H9 (cell line): Measurements from ENCODE around the gene MTMR6. TPM values are rescaled to one million over a fixed set of nuclear protein-coding genes. Genes with fewer than 3 reads are reported as not detected.

Experiments
- DNase-seq: peaks from one replicate; pipeline ENCODE4 v3.0.0-alpha.2; 2017
- H2AFZ ChIP-seq: one replicate; pipeline ENCODE4 v1.6.1; 2013; ENCODE audit warnings: mild to moderate bottlenecking, low read length, control low read depth, moderate library complexity
- H2AK5ac ChIP-seq: 2 replicates; pipeline ENCODE4 v1.6.1; 2013; ENCODE audit warnings: low read length, control low read depth, mixed read lengths; ENCODE audit not compliant: insufficient read length
- H2BK120ac ChIP-seq: one replicate; pipeline ENCODE4 v1.6.1; 2013; ENCODE audit warnings: low read depth, mild to moderate bottlenecking, low read length, control low read depth, inconsistent platforms; ENCODE audit not compliant: poor library complexity, severe bottlenecking
- H2BK12ac ChIP-seq: 2 replicates; pipeline ENCODE4 v1.6.1; 2013; ENCODE audit warnings: low read length, control low read depth, mixed read lengths, low read depth; ENCODE audit not compliant: insufficient read length
- H2BK15ac ChIP-seq: 2 replicates; pipeline ENCODE4 v1.6.1; 2013; ENCODE audit warnings: low read depth, low read length, control low read depth
- H2BK20ac ChIP-seq: one replicate; pipeline ENCODE4 v1.6.1; 2013; ENCODE audit warnings: low read depth, mild to moderate bottlenecking, low read length, control low read depth, inconsistent platforms; ENCODE audit not compliant: poor library complexity, severe bottlenecking
- H2BK5ac ChIP-seq: 2 replicates; pipeline ENCODE4 v1.6.1; 2013; ENCODE audit warnings: low read length, control low read depth, mixed read lengths; ENCODE audit not compliant: insufficient read length
- H3K14ac ChIP-seq: 2 replicates; pipeline ENCODE4 v1.6.1; 2013; ENCODE audit warnings: low read length, control low read depth; ENCODE audit not compliant: insufficient read depth
- H3K18ac ChIP-seq: 2 replicates; pipeline ENCODE4 v1.6.1; 2013; ENCODE audit warnings: low read depth, mild to moderate bottlenecking, mixed read lengths, low read length, control low read depth; ENCODE audit not compliant: insufficient read length
- H3K23ac ChIP-seq: 2 replicates; pipeline ENCODE4 v1.6.1; 2013; ENCODE audit warnings: low read length, control low read depth, mixed read lengths, low read depth; ENCODE audit not compliant: insufficient read length
- H3K23me2 ChIP-seq: 2 replicates; pipeline ENCODE4 v1.6.1; 2013; ENCODE audit warnings: low read depth, mild to moderate bottlenecking, mixed read lengths, low read length, control low read depth; ENCODE audit not compliant: insufficient read length, poor library complexity, severe bottlenecking
- H3K27ac ChIP-seq: 2 replicates; pipeline ENCODE4 v1.5.1; 2013; ENCODE audit warnings: low read length, control low read depth, mixed read lengths, low read depth; ENCODE audit not compliant: insufficient read length
- H3K27me3 ChIP-seq: 2 replicates; pipeline ENCODE4 v1.6.1; 2013; ENCODE audit warnings: low read length, control low read depth, inconsistent platforms; ENCODE audit not compliant: insufficient read depth
- H3K4ac ChIP-seq: 2 replicates; pipeline ENCODE4 v1.6.1; 2013; ENCODE audit warnings: low read depth, mild to moderate bottlenecking, control low read depth, inconsistent platforms, low read length, moderate library complexity
- H3K4me1 ChIP-seq: 2 replicates; pipeline ENCODE4 v1.6.1; 2013; ENCODE audit warnings: low read length, control low read depth, inconsistent platforms; ENCODE audit not compliant: insufficient read depth
- H3K4me2 ChIP-seq: 2 replicates; pipeline ENCODE4 v1.6.1; 2013; ENCODE audit warnings: low read length, control low read depth, mixed read lengths; ENCODE audit not compliant: insufficient read length, insufficient read depth
- H3K56ac ChIP-seq: 2 replicates; pipeline ENCODE4 v1.6.1; 2013; ENCODE audit warnings: low read depth, mild to moderate bottlenecking, mixed read lengths, low read length, control low read depth; ENCODE audit not compliant: insufficient read length
- H3K79me1 ChIP-seq: 2 replicates; pipeline ENCODE4 v1.6.1; 2013; ENCODE audit warnings: low read depth, mild to moderate bottlenecking, moderate library complexity, low read length, control low read depth, inconsistent platforms; ENCODE audit not compliant: insufficient read depth, poor library complexity, severe bottlenecking
- H3K79me2 ChIP-seq: 2 replicates; pipeline ENCODE4 v1.6.1; 2013; ENCODE audit warnings: low read length, control low read depth, inconsistent platforms; ENCODE audit not compliant: insufficient read depth
- H3K9ac ChIP-seq: 2 replicates; pipeline ENCODE4 v1.6.1; 2013; ENCODE audit warnings: low read length, control low read depth, mixed read lengths; ENCODE audit not compliant: insufficient read length; ENCODE audit errors: extremely low read depth
- H3K9me3 ChIP-seq: one replicate; pipeline ENCODE4 v1.6.1; 2013; ENCODE audit warnings: low read depth, low read length, inconsistent platforms; ENCODE audit not compliant: control insufficient read depth
- H3T11ph ChIP-seq: one replicate; pipeline ENCODE4 v1.6.1; 2013; ENCODE audit warnings: mild to moderate bottlenecking, low read length, control low read depth, inconsistent platforms
- H4K20me1 ChIP-seq: one replicate; pipeline ENCODE4 v1.6.1; 2013; ENCODE audit not compliant: control insufficient read depth, insufficient read length, insufficient read depth
- H4K5ac ChIP-seq: 2 replicates; pipeline ENCODE4 v1.6.1; 2013; ENCODE audit warnings: low read depth, mild to moderate bottlenecking, mixed read lengths, low read length, control low read depth; ENCODE audit not compliant: insufficient read length
- H4K8ac ChIP-seq: replicated peaks from 2 replicates; pipeline ENCODE4 v1.6.1; 2013; ENCODE audit warnings: low read length, control low read depth, mixed read lengths, low read depth; ENCODE audit not compliant: insufficient read length
- H4K91ac ChIP-seq: 2 replicates; pipeline ENCODE4 v1.6.1; 2013; ENCODE audit warnings: low read depth, mild to moderate bottlenecking, moderate library complexity, mixed read lengths, low read length, control low read depth; ENCODE audit not compliant: insufficient read length
- H3K27ac Mint-ChIP-seq, 3 experiments: 2 replicates in 2 of 3; 3 replicates in 1 of 3; pipeline ENCODE4 v1.8.0; 2020 to 2021; ENCODE audit warnings: mixed read lengths in 3 of 3, mild to moderate bottlenecking in 1 of 3, moderate library complexity in 1 of 3
- H3K27me3 Mint-ChIP-seq: 2 replicates; pipeline ENCODE4 v1.8.0; 2021; ENCODE audit warnings: low read depth, mild to moderate bottlenecking, moderate library complexity, mixed read lengths
- H3K36me3 Mint-ChIP-seq, 3 experiments: 2 replicates in 2 of 3; 3 replicates in 1 of 3; pipeline ENCODE4 v1.8.0; 2020 to 2021; ENCODE audit warnings: low read depth in 3 of 3, mixed read lengths in 3 of 3; ENCODE audit not compliant: insufficient read depth in 1 of 3
- H3K4me1 Mint-ChIP-seq, 2 experiments: 2 replicates each; pipeline ENCODE4 v1.8.0; 2020; ENCODE audit warnings: mixed read lengths in 2 of 2
- H3K4me3 Mint-ChIP-seq, 2 experiments: 2 replicates in 1 of 2; 3 replicates in 1 of 2; pipeline ENCODE4 v1.8.0; 2020 to 2021; ENCODE audit warnings: mild to moderate bottlenecking in 2 of 2, mixed read lengths in 2 of 2, moderate library complexity in 1 of 2
- H3K9me3 Mint-ChIP-seq, 2 experiments: 2 replicates in 1 of 2; 3 replicates in 1 of 2; pipeline ENCODE4 v1.8.0; 2020; ENCODE audit warnings: mild to moderate bottlenecking in 2 of 2, mixed read lengths in 2 of 2, moderate library complexity in 1 of 2
- WGBS: extraction: QIAGEN DNeasy Blood & Tissue Kit; methylation state at CpG from one replicate; pipeline ENCODE4 v1.1.7; 2013; ENCODE audit warnings: missing lambda C conversion rate, low lambda C conversion rate, mixed read lengths; ENCODE audit not compliant: insufficient read length; ENCODE audit errors: extremely low coverage; 5-methylcytosine and 5-hydroxymethylcytosine counted together
- total RNA-seq: library from RNA; stranded (reverse); gene quantifications from 2 replicates; pipeline ENCODE4 v1.2.1, GENCODE V29; 2021
- TF ChIP-seq, protein P1 (sequence below): fragments of 200-600 bp; sonication (generic); conservative IDR thresholded peaks from 3 replicates; pipeline ENCODE4 v1.8.0; 2021; ENCODE audit warnings: antibody characterized with exemption, mild to moderate bottlenecking

MTMR6 gene
- total RNA-seq, 1 experiment from 2014 or later = 7.0 TPM

DNA sequence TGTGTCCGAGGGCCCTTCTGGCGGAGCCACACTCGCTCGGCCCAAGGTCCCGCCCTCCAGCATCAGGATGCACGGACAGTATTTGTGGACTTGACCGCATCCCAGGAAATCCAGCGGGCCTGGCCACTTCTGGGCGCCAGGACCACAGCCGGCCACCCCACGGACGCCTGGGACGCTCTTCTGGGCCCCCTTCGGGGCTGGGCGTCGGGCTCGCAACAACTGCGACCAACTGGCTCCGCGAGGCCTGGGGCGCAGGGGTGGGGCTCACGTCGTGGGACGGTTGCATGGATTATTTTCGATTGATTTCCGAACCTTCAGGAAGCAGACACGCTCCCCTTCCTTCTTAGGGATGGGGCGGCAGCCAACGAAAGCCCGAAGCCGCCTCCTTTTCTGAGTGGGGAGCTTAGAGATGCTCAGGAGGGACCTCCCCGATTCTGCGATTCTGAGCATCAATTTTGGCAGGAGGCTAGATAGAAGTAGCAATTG is 13.6 kb upstream of the MTMR6 start:
- H3K4me2 ChIP-seq = peak overlapping the region; percentile 76
- TF ChIP-seq, protein P1, sequence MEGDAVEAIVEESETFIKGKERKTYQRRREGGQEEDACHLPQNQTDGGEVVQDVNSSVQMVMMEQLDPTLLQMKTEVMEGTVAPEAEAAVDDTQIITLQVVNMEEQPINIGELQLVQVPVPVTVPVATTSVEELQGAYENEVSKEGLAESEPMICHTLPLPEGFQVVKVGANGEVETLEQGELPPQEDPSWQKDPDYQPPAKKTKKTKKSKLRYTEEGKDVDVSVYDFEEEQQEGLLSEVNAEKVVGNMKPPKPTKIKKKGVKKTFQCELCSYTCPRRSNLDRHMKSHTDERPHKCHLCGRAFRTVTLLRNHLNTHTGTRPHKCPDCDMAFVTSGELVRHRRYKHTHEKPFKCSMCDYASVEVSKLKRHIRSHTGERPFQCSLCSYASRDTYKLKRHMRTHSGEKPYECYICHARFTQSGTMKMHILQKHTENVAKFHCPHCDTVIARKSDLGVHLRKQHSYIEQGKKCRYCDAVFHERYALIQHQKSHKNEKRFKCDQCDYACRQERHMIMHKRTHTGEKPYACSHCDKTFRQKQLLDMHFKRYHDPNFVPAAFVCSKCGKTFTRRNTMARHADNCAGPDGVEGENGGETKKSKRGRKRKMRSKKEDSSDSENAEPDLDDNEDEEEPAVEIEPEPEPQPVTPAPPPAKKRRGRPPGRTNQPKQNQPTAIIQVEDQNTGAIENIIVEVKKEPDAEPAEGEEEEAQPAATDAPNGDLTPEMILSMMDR = no peak
- H3K14ac ChIP-seq = no peak overlapping the region
- H3K27ac Mint-ChIP-seq = no peak overlapping the region
- no peak overlapping the region for H4K8ac ChIP-seq
- no peak overlapping the region for H3K27ac ChIP-seq
- no peaks in the 10 kb centered on the region for H4K20me1 ChIP-seq
- H4K91ac ChIP-seq = no peak overlapping the region
- no peak overlapping the region for H3T11ph ChIP-seq
- H3K4me3 Mint-ChIP-seq = peak overlapping the region; percentile 92 to 93
- H2BK15ac ChIP-seq = no peak overlapping the region
- no peak overlapping the region for H2BK5ac ChIP-seq
- no peak overlapping the region for H3K23ac ChIP-seq
- WGBS = no CpG with 5 or more reads among the region's 33 CpGs
- peaks cover 6 to 25% (median 24%) of the 10 kb centered on the region in 3 experiments for H3K36me3 Mint-ChIP-seq
- H3K9me3 ChIP-seq = no peaks in the 10 kb centered on the region
- H3K18ac ChIP-seq = peak overlapping the region; percentile 25
- H2BK20ac ChIP-seq = no peak overlapping the region
- no peaks in the 10 kb centered on the region for H3K4me1 ChIP-seq
- H2AK5ac ChIP-seq = no peak overlapping the region
- no peaks in the 10 kb centered on the region for H3K23me2 ChIP-seq
- H3K79me1 ChIP-seq = no peaks in the 10 kb centered on the region
- peaks cover 28% of the 10 kb centered on the region for H3K79me2 ChIP-seq
- H3K4ac ChIP-seq = no peak overlapping the region
- peaks cover 44% of the 10 kb centered on the region for H3K27me3 Mint-ChIP-seq
- peak; percentile 32 for DNase-seq
- no peaks in the 10 kb centered on the region for H3K27me3 ChIP-seq
- H4K5ac ChIP-seq = no peak overlapping the region
- H3K56ac ChIP-seq = no peak overlapping the region
- peaks cover 0 to 6% of the 10 kb centered on the region in 2 experiments; a peak in 2 of 5 replicates for H3K9me3 Mint-ChIP-seq
- H3K9ac ChIP-seq = no peak overlapping the region
- H2BK12ac ChIP-seq = no peak overlapping the region
- no peak overlapping the region for H2AFZ ChIP-seq
- peaks cover 15% of the 10 kb centered on the region in 2 experiments for H3K4me1 Mint-ChIP-seq
- H2BK120ac ChIP-seq = no peak overlapping the region
